H9 (cell line): Measurements from ENCODE around the gene FYCO1. TPM values are rescaled to one million over a fixed set of nuclear protein-coding genes. Genes with fewer than 3 reads are reported as not detected.

Experiments used
- DNase-seq: peaks from one replicate; pipeline ENCODE4 v3.0.0-alpha.2; 2017
- H2AFZ ChIP-seq: one replicate; pipeline ENCODE4 v1.6.1; 2013; ENCODE audit warnings: mild to moderate bottlenecking, low read length, control low read depth, moderate library complexity
- H2AK5ac ChIP-seq: 2 replicates; pipeline ENCODE4 v1.6.1; 2013; ENCODE audit warnings: low read length, control low read depth, mixed read lengths; ENCODE audit not compliant: insufficient read length
- H2BK120ac ChIP-seq: one replicate; pipeline ENCODE4 v1.6.1; 2013; ENCODE audit warnings: low read depth, mild to moderate bottlenecking, low read length, control low read depth, inconsistent platforms; ENCODE audit not compliant: poor library complexity, severe bottlenecking
- H2BK12ac ChIP-seq: 2 replicates; pipeline ENCODE4 v1.6.1; 2013; ENCODE audit warnings: low read length, control low read depth, mixed read lengths, low read depth; ENCODE audit not compliant: insufficient read length
- H2BK15ac ChIP-seq: 2 replicates; pipeline ENCODE4 v1.6.1; 2013; ENCODE audit warnings: low read depth, low read length, control low read depth
- H2BK20ac ChIP-seq: one replicate; pipeline ENCODE4 v1.6.1; 2013; ENCODE audit warnings: low read depth, mild to moderate bottlenecking, low read length, control low read depth, inconsistent platforms; ENCODE audit not compliant: poor library complexity, severe bottlenecking
- H2BK5ac ChIP-seq: 2 replicates; pipeline ENCODE4 v1.6.1; 2013; ENCODE audit warnings: low read length, control low read depth, mixed read lengths; ENCODE audit not compliant: insufficient read length
- H3K14ac ChIP-seq: 2 replicates; pipeline ENCODE4 v1.6.1; 2013; ENCODE audit warnings: low read length, control low read depth; ENCODE audit not compliant: insufficient read depth
- H3K18ac ChIP-seq: 2 replicates; pipeline ENCODE4 v1.6.1; 2013; ENCODE audit warnings: low read depth, mild to moderate bottlenecking, mixed read lengths, low read length, control low read depth; ENCODE audit not compliant: insufficient read length
- H3K23ac ChIP-seq: 2 replicates; pipeline ENCODE4 v1.6.1; 2013; ENCODE audit warnings: low read length, control low read depth, mixed read lengths, low read depth; ENCODE audit not compliant: insufficient read length
- H3K23me2 ChIP-seq: 2 replicates; pipeline ENCODE4 v1.6.1; 2013; ENCODE audit warnings: low read depth, mild to moderate bottlenecking, mixed read lengths, low read length, control low read depth; ENCODE audit not compliant: insufficient read length, poor library complexity, severe bottlenecking
- H3K27ac ChIP-seq: 2 replicates; pipeline ENCODE4 v1.5.1; 2013; ENCODE audit warnings: low read length, control low read depth, mixed read lengths, low read depth; ENCODE audit not compliant: insufficient read length
- H3K27me3 ChIP-seq: 2 replicates; pipeline ENCODE4 v1.6.1; 2013; ENCODE audit warnings: low read length, control low read depth, inconsistent platforms; ENCODE audit not compliant: insufficient read depth
- H3K4ac ChIP-seq: 2 replicates; pipeline ENCODE4 v1.6.1; 2013; ENCODE audit warnings: low read depth, mild to moderate bottlenecking, control low read depth, inconsistent platforms, low read length, moderate library complexity
- H3K4me1 ChIP-seq: 2 replicates; pipeline ENCODE4 v1.6.1; 2013; ENCODE audit warnings: low read length, control low read depth, inconsistent platforms; ENCODE audit not compliant: insufficient read depth
- H3K4me2 ChIP-seq: 2 replicates; pipeline ENCODE4 v1.6.1; 2013; ENCODE audit warnings: low read length, control low read depth, mixed read lengths; ENCODE audit not compliant: insufficient read length, insufficient read depth
- H3K56ac ChIP-seq: 2 replicates; pipeline ENCODE4 v1.6.1; 2013; ENCODE audit warnings: low read depth, mild to moderate bottlenecking, mixed read lengths, low read length, control low read depth; ENCODE audit not compliant: insufficient read length
- H3K79me1 ChIP-seq: 2 replicates; pipeline ENCODE4 v1.6.1; 2013; ENCODE audit warnings: low read depth, mild to moderate bottlenecking, moderate library complexity, low read length, control low read depth, inconsistent platforms; ENCODE audit not compliant: insufficient read depth, poor library complexity, severe bottlenecking
- H3K79me2 ChIP-seq: 2 replicates; pipeline ENCODE4 v1.6.1; 2013; ENCODE audit warnings: low read length, control low read depth, inconsistent platforms; ENCODE audit not compliant: insufficient read depth
- H3K9ac ChIP-seq: 2 replicates; pipeline ENCODE4 v1.6.1; 2013; ENCODE audit warnings: low read length, control low read depth, mixed read lengths; ENCODE audit not compliant: insufficient read length; ENCODE audit errors: extremely low read depth
- H3K9me3 ChIP-seq: one replicate; pipeline ENCODE4 v1.6.1; 2013; ENCODE audit warnings: low read depth, low read length, inconsistent platforms; ENCODE audit not compliant: control insufficient read depth
- H3T11ph ChIP-seq: one replicate; pipeline ENCODE4 v1.6.1; 2013; ENCODE audit warnings: mild to moderate bottlenecking, low read length, control low read depth, inconsistent platforms
- H4K20me1 ChIP-seq: one replicate; pipeline ENCODE4 v1.6.1; 2013; ENCODE audit not compliant: control insufficient read depth, insufficient read length, insufficient read depth
- H4K5ac ChIP-seq: 2 replicates; pipeline ENCODE4 v1.6.1; 2013; ENCODE audit warnings: low read depth, mild to moderate bottlenecking, mixed read lengths, low read length, control low read depth; ENCODE audit not compliant: insufficient read length
- H4K8ac ChIP-seq: replicated peaks from 2 replicates; pipeline ENCODE4 v1.6.1; 2013; ENCODE audit warnings: low read length, control low read depth, mixed read lengths, low read depth; ENCODE audit not compliant: insufficient read length
- H4K91ac ChIP-seq: 2 replicates; pipeline ENCODE4 v1.6.1; 2013; ENCODE audit warnings: low read depth, mild to moderate bottlenecking, moderate library complexity, mixed read lengths, low read length, control low read depth; ENCODE audit not compliant: insufficient read length
- H3K27ac Mint-ChIP-seq, 3 experiments: 2 replicates in 2 of 3; 3 replicates in 1 of 3; pipeline ENCODE4 v1.8.0; 2020 to 2021; ENCODE audit warnings: mixed read lengths in 3 of 3, mild to moderate bottlenecking in 1 of 3, moderate library complexity in 1 of 3
- H3K27me3 Mint-ChIP-seq: 2 replicates; pipeline ENCODE4 v1.8.0; 2021; ENCODE audit warnings: low read depth, mild to moderate bottlenecking, moderate library complexity, mixed read lengths
- H3K36me3 Mint-ChIP-seq, 3 experiments: 2 replicates in 2 of 3; 3 replicates in 1 of 3; pipeline ENCODE4 v1.8.0; 2020 to 2021; ENCODE audit warnings: low read depth in 3 of 3, mixed read lengths in 3 of 3; ENCODE audit not compliant: insufficient read depth in 1 of 3
- H3K4me1 Mint-ChIP-seq, 2 experiments: 2 replicates each; pipeline ENCODE4 v1.8.0; 2020; ENCODE audit warnings: mixed read lengths in 2 of 2
- H3K4me3 Mint-ChIP-seq, 2 experiments: 2 replicates in 1 of 2; 3 replicates in 1 of 2; pipeline ENCODE4 v1.8.0; 2020 to 2021; ENCODE audit warnings: mild to moderate bottlenecking in 2 of 2, mixed read lengths in 2 of 2, moderate library complexity in 1 of 2
- H3K9me3 Mint-ChIP-seq, 2 experiments: 2 replicates in 1 of 2; 3 replicates in 1 of 2; pipeline ENCODE4 v1.8.0; 2020; ENCODE audit warnings: mild to moderate bottlenecking in 2 of 2, mixed read lengths in 2 of 2, moderate library complexity in 1 of 2
- WGBS: extraction: QIAGEN DNeasy Blood & Tissue Kit; methylation state at CpG from one replicate; pipeline ENCODE4 v1.1.7; 2013; ENCODE audit warnings: missing lambda C conversion rate, low lambda C conversion rate, mixed read lengths; ENCODE audit not compliant: insufficient read length; ENCODE audit errors: extremely low coverage; 5-methylcytosine and 5-hydroxymethylcytosine counted together
- total RNA-seq: library from RNA; stranded (reverse); gene quantifications from 2 replicates; pipeline ENCODE4 v1.2.1, GENCODE V29; 2021
- TF ChIP-seq, protein P1 (sequence below): fragments of 200-600 bp; sonication (generic); conservative IDR thresholded peaks from 3 replicates; pipeline ENCODE4 v1.8.0; 2021; ENCODE audit warnings: antibody characterized with exemption, mild to moderate bottlenecking

FYCO1 gene
- total RNA-seq, 1 experiment from 2014 or later = 10.4 TPM

DNA sequence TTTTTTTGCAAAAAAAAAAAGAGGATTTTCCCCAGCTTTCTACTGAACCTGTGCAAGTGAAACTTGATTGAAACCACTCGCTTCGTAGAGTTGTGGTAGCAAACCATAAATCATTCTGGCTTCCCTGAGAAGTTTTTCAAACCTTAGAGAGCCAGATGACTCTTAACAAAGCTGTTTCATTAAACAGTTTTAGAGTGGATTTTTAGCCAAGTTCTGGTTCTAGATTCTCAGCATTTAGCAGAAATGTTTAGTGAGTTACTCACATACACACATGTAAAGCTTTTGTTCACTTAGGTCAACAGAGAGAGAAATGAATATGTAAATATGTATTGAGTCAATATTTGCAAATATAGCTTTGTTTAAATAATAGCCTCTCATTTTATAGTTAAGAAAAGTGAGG lies 127.4 kb downstream of the FYCO1 start:
- H4K91ac ChIP-seq = no peak overlapping the region
- DNase-seq = no peak
- H3K56ac ChIP-seq = no peak overlapping the region
- no peak overlapping the region for H4K8ac ChIP-seq
- no peaks in the 10 kb centered on the region for H3K27me3 ChIP-seq
- no peak overlapping the region for H3K14ac ChIP-seq
- Mint-ChIP-seq H3K36me3 (no peaks in the 10 kb centered on the region), H3K9me3 (peaks cover 4 to 5% of the 10 kb centered on the region in 2 experiments; a peak in 2 of 5 replicates), H3K4me1 (peaks cover 14 to 16% of the 10 kb centered on the region in 2 experiments), H3K27me3 (peaks cover 14% of the 10 kb centered on the region), H3K27ac (no peak overlapping the region), H3K4me3 (no peak overlapping the region)
- H2BK120ac ChIP-seq = no peak overlapping the region
- no peak overlapping the region for H2AFZ ChIP-seq
- no peaks in the 10 kb centered on the region for H4K20me1 ChIP-seq
- no peak overlapping the region for H2BK12ac ChIP-seq
- H3K23me2 ChIP-seq = no peaks in the 10 kb centered on the region
- no peak overlapping the region for H3K9ac ChIP-seq
- H3K23ac ChIP-seq = no peak overlapping the region
- H2BK5ac ChIP-seq = no peak overlapping the region
- H3K4me1 ChIP-seq = no peaks in the 10 kb centered on the region
- H3K18ac ChIP-seq = no peak overlapping the region
- no peak overlapping the region for H4K5ac ChIP-seq
- H3K79me2 ChIP-seq = no peaks in the 10 kb centered on the region
- H2AK5ac ChIP-seq = no peak overlapping the region
- WGBS = no CpG with 5 or more reads among the region's 2 CpGs
- H3K4ac ChIP-seq = no peak overlapping the region
- no peak overlapping the region for H3T11ph ChIP-seq
- H2BK20ac ChIP-seq = no peak overlapping the region
- peaks cover 5% of the 10 kb centered on the region for H3K9me3 ChIP-seq
- H2BK15ac ChIP-seq = no peak overlapping the region
- no peaks in the 10 kb centered on the region for H3K79me1 ChIP-seq
- no peak overlapping the region for H3K27ac ChIP-seq
- TF ChIP-seq, protein P1, sequence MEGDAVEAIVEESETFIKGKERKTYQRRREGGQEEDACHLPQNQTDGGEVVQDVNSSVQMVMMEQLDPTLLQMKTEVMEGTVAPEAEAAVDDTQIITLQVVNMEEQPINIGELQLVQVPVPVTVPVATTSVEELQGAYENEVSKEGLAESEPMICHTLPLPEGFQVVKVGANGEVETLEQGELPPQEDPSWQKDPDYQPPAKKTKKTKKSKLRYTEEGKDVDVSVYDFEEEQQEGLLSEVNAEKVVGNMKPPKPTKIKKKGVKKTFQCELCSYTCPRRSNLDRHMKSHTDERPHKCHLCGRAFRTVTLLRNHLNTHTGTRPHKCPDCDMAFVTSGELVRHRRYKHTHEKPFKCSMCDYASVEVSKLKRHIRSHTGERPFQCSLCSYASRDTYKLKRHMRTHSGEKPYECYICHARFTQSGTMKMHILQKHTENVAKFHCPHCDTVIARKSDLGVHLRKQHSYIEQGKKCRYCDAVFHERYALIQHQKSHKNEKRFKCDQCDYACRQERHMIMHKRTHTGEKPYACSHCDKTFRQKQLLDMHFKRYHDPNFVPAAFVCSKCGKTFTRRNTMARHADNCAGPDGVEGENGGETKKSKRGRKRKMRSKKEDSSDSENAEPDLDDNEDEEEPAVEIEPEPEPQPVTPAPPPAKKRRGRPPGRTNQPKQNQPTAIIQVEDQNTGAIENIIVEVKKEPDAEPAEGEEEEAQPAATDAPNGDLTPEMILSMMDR = no peak
- no peak overlapping the region for H3K4me2 ChIP-seq

Other genes with a start within 250 kb of the FYCO1 start
- 0.09 and 0.20 TPM in 2 replicates for gene SLC6A20, start 199.3 kb downstream of the FYCO1 start, total RNA-seq
- 9.1 and 12.2 TPM in 2 replicates for gene LZTFL1, start 153.7 kb downstream of the FYCO1 start, total RNA-seq
- gene CCR9, start 109.3 kb downstream of the FYCO1 start, total RNA-seq = not detected in 2 replicates
- gene CXCR6, start 52.4 kb downstream of the FYCO1 start, total RNA-seq = not detected in 2 replicates
- gene XCR1, start 31.7 kb upstream of the FYCO1 start, total RNA-seq = not detected in 2 replicates
- not detected in 2 replicates for gene CCR1, start 212.5 kb upstream of the FYCO1 start, total RNA-seq
- not detected in 2 replicates for gene CCR3, start 246.6 kb upstream of the FYCO1 start, total RNA-seq